Kidney epithelial cell (primary cell): ENCODE measurements around the gene SCTR. TPM values are rescaled to one million over a fixed set of nuclear protein-coding genes. Genes with fewer than 3 reads are reported as not detected.

Experiments used
- DNase-seq: peaks from one replicate; pipeline ENCODE4 v3.0.0-alpha.2; 2010; ENCODE audit warnings: low read depth
- H3K27me3 ChIP-seq: 2 replicates; pipeline ENCODE4 v1.6.0; 2011; ENCODE audit warnings: low read length; ENCODE audit not compliant: control insufficient read depth, insufficient read depth
- H3K36me3 ChIP-seq: 2 replicates; pipeline ENCODE4 v1.5.1; 2011; ENCODE audit warnings: low read length; ENCODE audit not compliant: control insufficient read depth, insufficient read depth
- H3K4me3 ChIP-seq: 2 replicates; pipeline ENCODE4 v1.5.1; 2011; ENCODE audit warnings: low read depth, mild to moderate bottlenecking, control low read depth, low read length
- total RNA-seq: library from RNA; depleted of rRNA; stranded (reverse); fragments of >200 nt; gene quantifications from 2 replicates; pipeline ENCODE4 v1.2.3, GENCODE V29; 2015
- TF ChIP-seq, protein P1 (sequence below): IDR thresholded peaks from 2 replicates; pipeline ENCODE4 v1.5.1; 2011; ENCODE audit warnings: mild to moderate bottlenecking, moderate library complexity, low read length, control low read depth, inconsistent platforms; ENCODE audit not compliant: insufficient read depth, poor library complexity, severe bottlenecking

The SCTR gene
- total RNA-seq, 1 donor from 2014 or later = not detected

DNA sequence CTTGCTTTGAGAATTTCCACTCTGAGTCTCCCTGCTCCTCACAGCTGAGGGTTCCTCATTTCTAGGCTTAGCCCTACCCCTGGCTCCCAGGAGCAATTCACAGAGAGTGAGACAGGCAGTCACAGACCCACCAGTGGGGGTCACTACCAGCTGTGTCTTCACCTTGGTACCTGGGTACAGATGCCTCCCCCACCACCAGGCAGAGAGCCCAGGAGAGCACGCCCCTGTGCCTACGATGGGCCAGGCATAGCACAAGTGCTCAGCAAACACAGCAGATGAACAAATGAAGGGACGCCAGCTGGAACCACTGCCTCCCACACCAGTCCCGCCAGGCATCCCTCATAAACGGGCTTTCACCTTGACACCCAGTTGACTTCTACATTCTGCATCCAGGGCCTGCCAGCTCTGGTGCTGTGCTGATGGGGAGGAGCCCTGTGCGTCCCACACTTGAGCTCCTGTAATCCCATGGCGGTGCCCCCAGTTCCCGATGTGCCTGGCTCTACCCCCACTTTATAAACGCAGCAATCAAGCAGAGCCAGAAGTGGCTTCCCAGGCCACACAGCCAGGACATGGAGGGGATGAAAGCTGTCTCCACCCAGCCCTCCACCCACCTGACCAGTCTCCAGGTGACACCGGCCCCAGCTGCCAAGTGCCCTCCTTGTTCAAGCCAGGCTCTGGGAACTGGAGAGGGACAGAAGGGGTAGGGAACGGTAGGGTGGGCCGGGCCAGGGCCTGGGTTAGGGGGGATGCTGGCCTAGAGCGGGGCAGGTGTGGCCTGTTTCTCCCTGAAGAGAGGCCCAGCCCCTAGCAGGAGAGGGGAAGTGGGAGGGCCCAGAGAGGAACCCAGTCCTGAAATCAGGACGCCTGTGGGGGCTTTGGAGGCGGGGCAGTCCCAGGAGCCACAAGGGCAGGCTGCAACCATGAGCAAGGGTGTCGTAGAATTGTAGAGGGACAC lies 42.5 kb downstream of the SCTR start:
- H3K4me3 ChIP-seq = no peak overlapping the region
- DNase-seq = no peak
- H3K36me3 ChIP-seq = no peaks in the 10 kb centered on the region
- TF ChIP-seq, protein P1, sequence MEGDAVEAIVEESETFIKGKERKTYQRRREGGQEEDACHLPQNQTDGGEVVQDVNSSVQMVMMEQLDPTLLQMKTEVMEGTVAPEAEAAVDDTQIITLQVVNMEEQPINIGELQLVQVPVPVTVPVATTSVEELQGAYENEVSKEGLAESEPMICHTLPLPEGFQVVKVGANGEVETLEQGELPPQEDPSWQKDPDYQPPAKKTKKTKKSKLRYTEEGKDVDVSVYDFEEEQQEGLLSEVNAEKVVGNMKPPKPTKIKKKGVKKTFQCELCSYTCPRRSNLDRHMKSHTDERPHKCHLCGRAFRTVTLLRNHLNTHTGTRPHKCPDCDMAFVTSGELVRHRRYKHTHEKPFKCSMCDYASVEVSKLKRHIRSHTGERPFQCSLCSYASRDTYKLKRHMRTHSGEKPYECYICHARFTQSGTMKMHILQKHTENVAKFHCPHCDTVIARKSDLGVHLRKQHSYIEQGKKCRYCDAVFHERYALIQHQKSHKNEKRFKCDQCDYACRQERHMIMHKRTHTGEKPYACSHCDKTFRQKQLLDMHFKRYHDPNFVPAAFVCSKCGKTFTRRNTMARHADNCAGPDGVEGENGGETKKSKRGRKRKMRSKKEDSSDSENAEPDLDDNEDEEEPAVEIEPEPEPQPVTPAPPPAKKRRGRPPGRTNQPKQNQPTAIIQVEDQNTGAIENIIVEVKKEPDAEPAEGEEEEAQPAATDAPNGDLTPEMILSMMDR = no peak
- no peaks in the 10 kb centered on the region for H3K27me3 ChIP-seq

DNA sequence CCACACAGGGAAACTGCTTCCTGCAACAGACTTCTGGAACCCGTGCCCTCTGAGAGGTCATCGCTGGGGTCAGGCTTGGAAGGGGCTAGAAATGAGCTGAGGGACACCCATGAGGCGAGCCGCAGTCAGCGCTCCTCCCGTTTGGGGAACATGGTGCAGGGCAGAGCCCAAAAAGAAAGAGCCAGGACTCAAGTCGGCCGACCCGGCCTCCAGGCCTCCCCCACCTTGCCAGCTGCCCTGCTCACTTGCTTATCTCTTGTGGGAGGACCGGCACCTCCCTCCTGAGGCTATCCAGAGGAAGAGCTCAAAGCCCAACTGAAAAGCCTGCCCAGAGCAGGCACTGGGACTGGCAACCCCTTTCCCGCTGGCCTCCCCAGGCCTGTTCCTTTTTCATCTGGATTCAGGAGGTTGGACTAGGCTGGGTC lies 43.6 kb downstream of the SCTR start:
- TF ChIP-seq, protein P1 = no peak
- no peaks in the 10 kb centered on the region for H3K27me3 ChIP-seq
- no peak overlapping the region for H3K4me3 ChIP-seq
- H3K36me3 ChIP-seq = no peaks in the 10 kb centered on the region
- no peak for DNase-seq

DNA sequence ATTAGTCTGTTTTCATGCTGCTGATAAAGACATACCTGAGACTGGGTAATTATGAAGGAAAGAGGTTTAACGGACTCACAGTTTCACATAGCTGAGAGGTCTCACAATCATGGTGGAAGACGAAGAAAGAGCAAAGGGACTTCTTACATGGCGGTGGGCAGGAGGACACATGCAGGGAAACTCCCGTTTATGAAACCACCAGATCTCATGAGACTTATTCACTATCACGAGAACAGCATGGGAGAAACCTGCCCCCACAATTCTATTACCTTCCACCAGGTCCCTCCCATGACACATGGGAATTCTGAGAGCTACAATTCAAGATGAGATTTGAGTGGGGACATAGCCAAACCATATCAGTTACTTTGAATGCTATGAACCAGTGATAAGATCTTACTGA lies 44.1 kb downstream of the SCTR start:
- Histone ChIP-seq H3K27me3 (no peaks in the 10 kb centered on the region), H3K4me3 (no peak overlapping the region), H3K36me3 (no peaks in the 10 kb centered on the region)
- DNase-seq = no peak
- TF ChIP-seq, protein P1 = no peak

DNA sequence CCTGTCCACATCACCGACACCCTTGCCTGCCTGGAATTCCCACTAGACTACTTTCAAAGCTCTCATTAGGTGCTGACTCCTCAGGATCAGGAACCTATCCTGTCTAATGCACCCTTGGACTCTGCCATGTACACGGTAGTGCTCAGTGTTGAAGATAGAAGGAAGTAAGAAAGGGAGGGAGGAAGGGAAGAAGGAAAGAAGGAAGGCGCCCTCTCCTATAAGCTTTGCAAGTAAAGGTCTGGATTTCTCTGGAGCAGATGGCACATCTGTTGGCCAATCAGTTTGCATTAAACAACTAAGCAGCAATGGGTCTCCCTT lies 45.3 kb downstream of the SCTR start:
- DNase-seq = no peak
- TF ChIP-seq, protein P1 = no peak
- Histone ChIP-seq H3K4me3 (no peak overlapping the region), H3K36me3 (no peaks in the 10 kb centered on the region), H3K27me3 (no peaks in the 10 kb centered on the region)

DNA sequence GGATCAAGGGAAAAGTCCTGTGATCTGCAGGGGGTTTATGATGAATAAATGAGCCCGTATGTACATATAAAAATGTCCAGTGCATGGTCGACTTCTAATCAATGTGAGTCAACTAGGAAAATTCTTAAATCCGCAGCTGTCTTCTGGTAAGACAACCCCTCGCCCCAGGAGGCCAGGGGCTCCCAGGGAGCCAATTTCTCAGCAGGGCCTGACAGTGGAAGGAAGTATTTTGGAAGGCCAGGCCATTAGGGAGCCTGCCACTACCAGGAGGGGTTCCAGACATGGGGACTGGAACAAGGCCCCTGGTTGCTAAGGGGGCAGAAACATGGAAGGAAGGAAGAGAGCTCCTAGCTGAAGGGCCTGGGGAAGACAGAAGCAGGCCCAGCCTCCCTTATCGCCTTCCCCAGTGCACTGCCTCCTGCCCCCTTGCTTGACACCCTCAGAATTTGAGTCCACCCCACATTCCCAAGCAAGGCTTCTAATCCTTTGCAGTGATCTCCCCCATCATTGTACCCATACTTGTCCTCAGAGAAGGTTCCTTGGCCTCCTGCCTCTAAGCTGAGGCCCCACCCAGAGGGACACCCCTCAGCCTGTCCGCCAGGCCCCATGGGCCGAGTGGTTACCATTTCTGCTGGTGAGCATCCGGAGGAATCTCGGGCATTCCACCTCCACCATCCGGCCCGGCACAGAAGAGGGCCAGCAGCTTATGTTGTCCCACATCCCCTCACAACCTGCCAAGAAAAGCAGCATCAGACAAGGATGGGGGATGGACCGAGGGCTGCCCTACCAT lies 45.9 kb downstream of the SCTR start:
- no peak overlapping the region for H3K4me3 ChIP-seq
- no peaks in the 10 kb centered on the region for H3K36me3 ChIP-seq
- no peaks in the 10 kb centered on the region for H3K27me3 ChIP-seq
- TF ChIP-seq, protein P1 = no peak
- DNase-seq = no peak
